HG02884 (cell line): Measurements from ENCODE around the gene BLOC1S1.

Source experiments
- ATAC-seq: cut with Tn5 transposase; IDR thresholded peaks from one replicate; pipeline ENCODE4 v1.9.1; 2021; ENCODE audit warnings: mild to moderate bottlenecking, moderate library complexity; ENCODE audit not compliant: unreplicated experiment

Gene BLOC1S1

GRCh38 chr12:55715833-55716581, at the start of gene BLOC1S1:
TSS of gene BLOC1S1 (plus strand) at chr12:55716046. CDS start at chr12:55716052, 6 bp downstream.
- ATAC-seq, result peak; percentile 88

- ATAC-seq, result no peak
Measured at GRCh38 chr12:55666508-55666907, 49.3 kb upstream of the BLOC1S1 start.

- ATAC-seq, result no peak
Measured at GRCh38 chr12:55670276-55670675, 45.6 kb upstream of the BLOC1S1 start.

- ATAC-seq, result no peak
Measured at GRCh38 chr12:55671746-55672145, 44.1 kb upstream of the BLOC1S1 start.

- ATAC-seq, result peak; percentile 99
Measured at GRCh38 chr12:55673638-55674037, 42.2 kb upstream of the BLOC1S1 start.

GRCh38 chr12:55675666-55676065, 40.2 kb upstream of the BLOC1S1 start:
- ATAC-seq, result no peak

- ATAC-seq, result no peak
Measured at GRCh38 chr12:55676707-55677106, 39.1 kb upstream of the BLOC1S1 start.

- ATAC-seq, result no peak
Measured at GRCh38 chr12:55679691-55680090, 36.2 kb upstream of the BLOC1S1 start.

- no peak for ATAC-seq
Measured at GRCh38 chr12:55681142-55682077, 34.4 kb upstream of the BLOC1S1 start.

- ATAC-seq, result no peak
Measured at GRCh38 chr12:55682087-55682796, 33.6 kb upstream of the BLOC1S1 start.

- ATAC-seq, result no peak
Measured at GRCh38 chr12:55683676-55684075, 32.2 kb upstream of the BLOC1S1 start.

- ATAC-seq, result no peak
Measured at GRCh38 chr12:55684761-55685370, 31.0 kb upstream of the BLOC1S1 start.

- no peak for ATAC-seq
Measured at GRCh38 chr12:55685671-55686070, 30.2 kb upstream of the BLOC1S1 start.

GRCh38 chr12:55686366-55687010, 29.4 kb upstream of the BLOC1S1 start:
- no peak for ATAC-seq

GRCh38 chr12:55687746-55688145, 28.1 kb upstream of the BLOC1S1 start:
- ATAC-seq, result peak; percentile 87

- ATAC-seq, result no peak
Measured at GRCh38 chr12:55688716-55689655, 26.9 kb upstream of the BLOC1S1 start.

- no peak for ATAC-seq
Measured at GRCh38 chr12:55692631-55693322, 23.1 kb upstream of the BLOC1S1 start.

GRCh38 chr12:55693323-55694187, 22.3 kb upstream of the BLOC1S1 start:
- ATAC-seq, result no peak
